GM23338 (cell line): ENCODE measurements around the gene RPRML. TPM values are rescaled to one million over a fixed set of nuclear protein-coding genes. Genes with fewer than 3 reads are reported as not detected.

Source experiments
- ATAC-seq: fragments of 200-7000 bp; cut with Tn5 transposase; 3 replicates; pipeline ENCODE4 v1.9.1; 2020
- DNase-seq: peaks from one replicate; pipeline ENCODE4 v3.0.0-alpha.2; 2015; ENCODE audit warnings: low spot score
- H2AFZ ChIP-seq: fragments of 200-600 bp; sonication (generic); 2 replicates; pipeline ENCODE4 v1.8.0; 2016; ENCODE audit warnings: antibody characterized with exemption, mild to moderate bottlenecking, moderate library complexity
- H3F3A ChIP-seq: fragments of 200-600 bp; sonication (generic); replicated peaks from 2 replicates; pipeline ENCODE4 v1.8.0; 2017; ENCODE audit warnings: antibody characterized with exemption, mixed run types, low read depth
- H3K27ac ChIP-seq: fragments of 200-600 bp; sonication (generic); 2 replicates; pipeline ENCODE4 v1.6.1; 2016; ENCODE audit warnings: low read depth
- H3K27me3 ChIP-seq: fragments of 200-600 bp; sonication (generic); 2 replicates; pipeline ENCODE4 v1.8.0; 2016; ENCODE audit warnings: mild to moderate bottlenecking, mixed run types, moderate library complexity; ENCODE audit not compliant: insufficient read depth
- H3K36me3 ChIP-seq: fragments of 200-600 bp; sonication (generic); 2 replicates; pipeline ENCODE4 v1.8.0; 2016; ENCODE audit warnings: mild to moderate bottlenecking; ENCODE audit not compliant: insufficient read depth
- H3K4me1 ChIP-seq: fragments of 200-600 bp; sonication (generic); 2 replicates; pipeline ENCODE4 v1.8.0; 2016; ENCODE audit warnings: mild to moderate bottlenecking, moderate library complexity; ENCODE audit not compliant: insufficient read depth
- H3K4me2 ChIP-seq: fragments of 200-600 bp; sonication (generic); 2 replicates; pipeline ENCODE4 v1.7.1; 2017; ENCODE audit warnings: mixed run types
- H3K4me3 ChIP-seq: fragments of 200-600 bp; sonication (generic); 2 replicates; pipeline ENCODE4 v1.6.1; 2016; ENCODE audit warnings: mixed run types
- H3K79me2 ChIP-seq: fragments of 200-600 bp; sonication (generic); replicated peaks from 2 replicates; pipeline ENCODE4 v1.8.0; 2017; ENCODE audit warnings: mild to moderate bottlenecking; ENCODE audit not compliant: insufficient read depth
- H3K9me2 ChIP-seq: fragments of 200-600 bp; sonication (generic); 2 replicates; pipeline ENCODE4 v1.8.0; 2017; ENCODE audit not compliant: insufficient read depth
- H4K20me1 ChIP-seq: fragments of 200-600 bp; sonication (generic); replicated peaks from 2 replicates; pipeline ENCODE4 v1.8.0; 2017; ENCODE audit warnings: mild to moderate bottlenecking; ENCODE audit not compliant: insufficient read depth
- H3K27ac Mint-ChIP-seq: 2 replicates; pipeline ENCODE4 v1.8.0; 2020; ENCODE audit warnings: inconsistent platforms, mild to moderate bottlenecking, moderate library complexity, mixed read lengths
- H3K27me3 Mint-ChIP-seq: 3 replicates; pipeline ENCODE4 v1.8.0; 2022; ENCODE audit warnings: low read depth, mild to moderate bottlenecking, moderate library complexity, mixed read lengths, inconsistent platforms; ENCODE audit not compliant: insufficient read depth, poor library complexity
- H3K36me3 Mint-ChIP-seq: 3 replicates; pipeline ENCODE4 v1.8.0; 2021; ENCODE audit warnings: low read depth, mild to moderate bottlenecking, inconsistent platforms, moderate library complexity, mixed read lengths
- H3K4me1 Mint-ChIP-seq: 3 replicates; pipeline ENCODE4 v1.8.0; 2020; ENCODE audit warnings: mild to moderate bottlenecking, inconsistent platforms, mixed read lengths
- H3K4me3 Mint-ChIP-seq: 3 replicates; pipeline ENCODE4 v1.8.0; 2021; ENCODE audit warnings: moderate library complexity, mild to moderate bottlenecking, inconsistent platforms, mixed read lengths
- H3K9me3 Mint-ChIP-seq: 3 replicates; pipeline ENCODE4 v1.8.0; 2020; ENCODE audit warnings: moderate library complexity, mild to moderate bottlenecking, inconsistent platforms, mixed read lengths
- CREB1 ChIP-seq: fragments of 250-450 bp; sonication (Bioruptor Pico); IDR thresholded peaks from 2 replicates; pipeline ENCODE4 v1.5.0; 2020; ENCODE audit warnings: low read depth, mild to moderate bottlenecking, moderate library complexity
- EZH2 ChIP-seq: fragments of 200-600 bp; sonication (generic); IDR thresholded peaks from one replicate; pipeline ENCODE4 v1.8.0; 2017; ENCODE audit warnings: antibody characterized with exemption, mild to moderate bottlenecking, low read depth; ENCODE audit not compliant: unreplicated experiment
- EZH2phosphoT487 ChIP-seq: fragments of 200-600 bp; sonication (generic); IDR thresholded peaks from one replicate; pipeline ENCODE4 v1.8.1; 2018; ENCODE audit warnings: antibody characterized with exemption; ENCODE audit not compliant: unreplicated experiment
- JUNB ChIP-seq: IDR thresholded peaks from one replicate; pipeline ENCODE4 v1.6.1; 2016; ENCODE audit warnings: antibody characterized with exemption; ENCODE audit not compliant: unreplicated experiment
- NANOG ChIP-seq: IDR thresholded peaks from 2 replicates; pipeline ENCODE4 v1.6.1; 2016; ENCODE audit warnings: antibody characterized with exemption, borderline replicate concordance
- POLR2AphosphoS5 ChIP-seq: IDR thresholded peaks from 2 replicates; pipeline ENCODE4 v1.6.1; 2016; ENCODE audit warnings: antibody characterized with exemption, low read depth
- STAT1 ChIP-seq: IDR thresholded peaks from one replicate; pipeline ENCODE4 v1.6.1; 2016; ENCODE audit warnings: antibody characterized with exemption; ENCODE audit not compliant: unreplicated experiment
- ZNF114 ChIP-seq: fragments of 250-450 bp; sonication (Bioruptor Pico); IDR thresholded peaks from 2 replicates; pipeline ENCODE4 v1.5.0; 2020; ENCODE audit warnings: mild to moderate bottlenecking, moderate library complexity
- ZNF331 ChIP-seq: fragments of 250-450 bp; sonication (Bioruptor Pico); IDR thresholded peaks from 2 replicates; pipeline ENCODE4 v1.5.0; 2020; ENCODE audit warnings: low read depth, mild to moderate bottlenecking, moderate library complexity
- ZNF462 ChIP-seq: fragments of 250-450 bp; sonication (Bioruptor Pico); IDR thresholded peaks from 2 replicates; pipeline ENCODE4 v1.5.0; 2020; ENCODE audit warnings: mild to moderate bottlenecking, moderate library complexity
- polyA plus RNA-seq: library from polyadenylated mRNA; unstranded; fragments of >200 nt; fragmentation: Nextera tagmentation; extraction: Ambion mirVana; gene quantifications from 2 replicates; pipeline ENCODE4 v1.2.1, GENCODE V29; 2016
- total RNA-seq: library from RNA; depleted of rRNA; stranded (reverse); fragments of >200 nt; shearing (Covaris generic); gene quantifications from 2 replicates; pipeline ENCODE4 v1.2.3, GENCODE V29; 2014
- TF ChIP-seq, protein P1 (sequence below): IDR thresholded peaks from 2 replicates; pipeline ENCODE4 v1.6.1; 2016; ENCODE audit warnings: antibody characterized with exemption
- TF ChIP-seq, protein P2 (sequence below): IDR thresholded peaks from one replicate; pipeline ENCODE4 v1.6.1; 2018; ENCODE audit warnings: antibody characterized with exemption; ENCODE audit not compliant: unreplicated experiment

RPRML gene
- total and polyA plus RNA-seq, 2 experiments from 2014 or later = 2.1 to 16.4 TPM

DNA sequence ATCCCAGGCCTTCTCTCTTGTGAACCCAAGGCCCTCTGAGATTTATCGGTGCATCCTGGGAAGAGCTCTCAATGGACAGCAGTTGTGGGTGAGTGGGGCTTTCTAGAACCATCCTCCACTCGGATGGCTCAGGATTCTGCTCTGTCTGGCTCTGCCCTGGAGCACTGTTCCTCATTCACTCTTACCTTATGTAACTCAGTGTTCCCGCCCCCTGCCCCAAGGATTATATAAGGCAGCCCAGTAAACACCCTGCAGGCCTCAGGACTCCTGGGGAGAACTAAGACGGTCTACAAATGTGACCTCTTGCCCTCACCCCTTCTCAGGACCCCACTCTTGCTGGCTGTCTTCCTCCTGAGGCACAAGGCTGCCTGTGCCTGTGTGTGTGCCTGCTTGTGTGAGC, 3.8 kb downstream of the RPRML start:
- Histone ChIP-seq H3F3A (peaks cover 7% of the 10 kb centered on the region; the same call in 1 of the 2 replicates), H3K27ac (no peak overlapping the region), H3K4me1 (peaks cover 24% of the 10 kb centered on the region), H3K27me3 (peaks cover 26% of the 10 kb centered on the region), H4K20me1 (no peaks in the 10 kb centered on the region; the same call in 1 of the 2 replicates), H3K9me2 (no peaks in the 10 kb centered on the region), H3K79me2 (no peaks in the 10 kb centered on the region), H3K4me3 (no peak overlapping the region), H2AFZ (no peak overlapping the region), H3K4me2 (no peak overlapping the region), H3K36me3 (no peaks in the 10 kb centered on the region)
- Mint-ChIP-seq H3K27ac (no peak overlapping the region), H3K4me3 (no peak overlapping the region), H3K27me3 (peaks cover 28% of the 10 kb centered on the region), H3K36me3 (peaks cover 5% of the 10 kb centered on the region; the same call in 2 of the 3 replicates), H3K9me3 (no peaks in the 10 kb centered on the region; the same call in 2 of the 3 replicates), H3K4me1 (peaks cover 29% of the 10 kb centered on the region)
- TF ChIP-seq EZH2 = no peak
- TF ChIP-seq JUNB = no peak
- no peak for TF ChIP-seq POLR2AphosphoS5
- TF ChIP-seq, protein P1, sequence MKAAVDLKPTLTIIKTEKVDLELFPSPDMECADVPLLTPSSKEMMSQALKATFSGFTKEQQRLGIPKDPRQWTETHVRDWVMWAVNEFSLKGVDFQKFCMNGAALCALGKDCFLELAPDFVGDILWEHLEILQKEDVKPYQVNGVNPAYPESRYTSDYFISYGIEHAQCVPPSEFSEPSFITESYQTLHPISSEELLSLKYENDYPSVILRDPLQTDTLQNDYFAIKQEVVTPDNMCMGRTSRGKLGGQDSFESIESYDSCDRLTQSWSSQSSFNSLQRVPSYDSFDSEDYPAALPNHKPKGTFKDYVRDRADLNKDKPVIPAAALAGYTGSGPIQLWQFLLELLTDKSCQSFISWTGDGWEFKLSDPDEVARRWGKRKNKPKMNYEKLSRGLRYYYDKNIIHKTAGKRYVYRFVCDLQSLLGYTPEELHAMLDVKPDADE = no peak
- TF ChIP-seq STAT1 = no peak
- DNase-seq = no peak
- ATAC-seq = no peak

DNA sequence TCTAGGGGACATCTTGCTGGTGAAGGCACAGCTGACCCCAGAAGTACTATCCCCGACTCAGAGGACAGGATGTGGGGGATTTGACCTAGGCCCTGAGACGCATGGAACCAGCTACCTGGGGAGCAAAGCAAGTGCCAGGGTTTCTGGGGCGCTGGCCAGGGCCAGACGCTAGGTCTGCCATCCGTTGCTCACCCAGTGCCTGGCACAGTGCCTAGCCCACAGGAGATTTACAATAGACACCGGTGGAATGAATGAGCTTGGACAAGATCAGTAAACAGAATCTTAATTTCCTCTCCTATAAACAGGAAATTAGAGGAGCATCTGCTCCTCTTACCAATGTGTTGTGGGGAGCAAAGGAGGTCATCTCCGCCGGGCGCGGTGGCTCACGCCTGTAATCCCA, 5.0 kb downstream of the RPRML start:
- no peak for DNase-seq
- peaks cover 7% of the 10 kb centered on the region; the same call in 1 of the 2 replicates for H3F3A ChIP-seq
- H3K27ac ChIP-seq = no peak overlapping the region
- Mint-ChIP-seq H3K27me3 (peaks cover 22% of the 10 kb centered on the region), H3K36me3 (peaks cover 5% of the 10 kb centered on the region; the same call in 2 of the 3 replicates), H3K9me3 (no peaks in the 10 kb centered on the region; the same call in 2 of the 3 replicates), H3K4me1 (peaks cover 23% of the 10 kb centered on the region), H3K4me3 (no peak overlapping the region), H3K27ac (no peak overlapping the region)
- H3K4me1 ChIP-seq = peaks cover 15% of the 10 kb centered on the region
- H3K79me2 ChIP-seq = no peaks in the 10 kb centered on the region
- no peaks in the 10 kb centered on the region; the same call in 1 of the 2 replicates for H4K20me1 ChIP-seq
- ATAC-seq = no peak
- H3K9me2 ChIP-seq = no peaks in the 10 kb centered on the region
- no peak overlapping the region for H3K4me2 ChIP-seq
- H2AFZ ChIP-seq = no peak overlapping the region
- H3K36me3 ChIP-seq = no peaks in the 10 kb centered on the region
- H3K4me3 ChIP-seq = no peak overlapping the region
- peaks cover 15% of the 10 kb centered on the region for H3K27me3 ChIP-seq
- TF ChIP-seq, protein P2, sequence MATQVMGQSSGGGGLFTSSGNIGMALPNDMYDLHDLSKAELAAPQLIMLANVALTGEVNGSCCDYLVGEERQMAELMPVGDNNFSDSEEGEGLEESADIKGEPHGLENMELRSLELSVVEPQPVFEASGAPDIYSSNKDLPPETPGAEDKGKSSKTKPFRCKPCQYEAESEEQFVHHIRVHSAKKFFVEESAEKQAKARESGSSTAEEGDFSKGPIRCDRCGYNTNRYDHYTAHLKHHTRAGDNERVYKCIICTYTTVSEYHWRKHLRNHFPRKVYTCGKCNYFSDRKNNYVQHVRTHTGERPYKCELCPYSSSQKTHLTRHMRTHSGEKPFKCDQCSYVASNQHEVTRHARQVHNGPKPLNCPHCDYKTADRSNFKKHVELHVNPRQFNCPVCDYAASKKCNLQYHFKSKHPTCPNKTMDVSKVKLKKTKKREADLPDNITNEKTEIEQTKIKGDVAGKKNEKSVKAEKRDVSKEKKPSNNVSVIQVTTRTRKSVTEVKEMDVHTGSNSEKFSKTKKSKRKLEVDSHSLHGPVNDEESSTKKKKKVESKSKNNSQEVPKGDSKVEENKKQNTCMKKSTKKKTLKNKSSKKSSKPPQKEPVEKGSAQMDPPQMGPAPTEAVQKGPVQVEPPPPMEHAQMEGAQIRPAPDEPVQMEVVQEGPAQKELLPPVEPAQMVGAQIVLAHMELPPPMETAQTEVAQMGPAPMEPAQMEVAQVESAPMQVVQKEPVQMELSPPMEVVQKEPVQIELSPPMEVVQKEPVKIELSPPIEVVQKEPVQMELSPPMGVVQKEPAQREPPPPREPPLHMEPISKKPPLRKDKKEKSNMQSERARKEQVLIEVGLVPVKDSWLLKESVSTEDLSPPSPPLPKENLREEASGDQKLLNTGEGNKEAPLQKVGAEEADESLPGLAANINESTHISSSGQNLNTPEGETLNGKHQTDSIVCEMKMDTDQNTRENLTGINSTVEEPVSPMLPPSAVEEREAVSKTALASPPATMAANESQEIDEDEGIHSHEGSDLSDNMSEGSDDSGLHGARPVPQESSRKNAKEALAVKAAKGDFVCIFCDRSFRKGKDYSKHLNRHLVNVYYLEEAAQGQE = no peak
- TF ChIP-seq EZH2 = no peak
- TF ChIP-seq NANOG = no peak
- TF ChIP-seq ZNF114 (CRISPR knock-in tag) = no peak
- TF ChIP-seq JUNB = no peak
- no peak for TF ChIP-seq CREB1 (CRISPR knock-in tag)
- TF ChIP-seq ZNF331 (CRISPR knock-in tag) = no peak
- TF ChIP-seq EZH2phosphoT487 = no peak
- no peak for TF ChIP-seq ZNF462 (CRISPR knock-in tag)
